ENCODE data around the gene C12orf50.

DNA sequence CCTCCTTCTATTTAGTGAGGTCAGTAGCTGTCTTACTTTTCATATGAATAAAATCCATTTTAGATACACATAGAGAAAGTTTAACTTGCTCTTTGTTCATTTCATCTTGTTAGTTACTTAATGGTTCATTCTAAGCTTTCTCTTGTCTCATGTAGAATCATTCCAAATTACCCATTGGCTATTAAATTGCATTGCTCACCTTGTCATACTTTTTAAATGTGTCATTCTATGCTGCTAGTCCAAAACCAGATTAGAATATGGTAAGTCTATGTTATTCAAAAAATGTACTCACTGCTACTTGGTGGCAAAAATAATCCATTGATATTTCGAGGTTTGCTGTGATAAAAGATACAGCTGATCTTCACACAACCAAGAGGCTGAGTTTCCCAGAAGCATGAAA, 3.0 kb downstream of the C12orf50 start:
- TF ChIP-seq POLR2A (IDR thresholded peaks at IDR 0.05) (no peak), CTCF (IDR thresholded peaks at IDR 0.05) (no peak)

All from testis (tissue), 2 donors.